Measurements from ENCODE around the gene SIK2. TPM values are rescaled to one million over a fixed set of nuclear protein-coding genes. Genes with fewer than 3 reads are reported as not detected.

SIK2 gene
- total RNA-seq, 4 donors from 2014 or later = 6.6 to 19.1 (median 16.2) TPM

GRCh38 chr11:111683806-111684205 lies 81.6 kb downstream of the SIK2 start:
- WGBS, 2 donors (ENCODE audit: low coverage in 1 of 2) = 88 to 96% methylated on average over 3 of the region's 3 CpGs

GRCh38 chr11:111684251-111684650 lies 82.0 kb downstream of the SIK2 start:
- Histone ChIP-seq H3K4me3 (no peak overlapping the region), H3K36me3 (peaks cover 0 to 13% (median 0%) of the 10 kb centered on the region in 4 donors), H3K9me3 (no peaks in the 10 kb centered on the region), H3K27ac (no peak overlapping the region), H3K27me3 (no peaks in the 10 kb centered on the region), H3K4me1 (no peaks in the 10 kb centered on the region)
- no peak for DNase-seq
- TF ChIP-seq POLR2A (IDR thresholded peaks at IDR 0.05) = no peak
- no peak for TF ChIP-seq EP300 (IDR thresholded peaks at IDR 0.05; ENCODE audit: low read depth)
- TF ChIP-seq CTCF (IDR thresholded peaks at IDR 0.05) = no peak
- no peak for TF ChIP-seq POLR2AphosphoS5 (IDR thresholded peaks at IDR 0.05)
- in situ Hi-C loops (cut with MboI; ENCODE audit: low pct_ligation_motif_present in 1 of 4, low pct_unique_long_range_greater_than_20kb in 1 of 4, low sequenced_read_pairs in 3 of 4) (no loop called here), intact Hi-C loops (cut with DNase I; ENCODE audit: low total_unique reads) (no loop called here)
- 94 to 100% methylated on average over 2 of the region's 2 CpGs for WGBS, 2 donors (ENCODE audit: low coverage in 1 of 2)

More at GRCh38 chr11:111683806-111684205, 81.6 kb downstream of the SIK2 start:
- Histone ChIP-seq H3K9me3 (no peaks in the 10 kb centered on the region), H3K4me3 (no peak overlapping the region), H3K36me3 (peaks cover 0 to 10% (median 0%) of the 10 kb centered on the region in 4 donors), H3K4me1 (no peaks in the 10 kb centered on the region), H3K27me3 (no peaks in the 10 kb centered on the region), H3K27ac (no peak overlapping the region)
- intact Hi-C loops (cut with DNase I; ENCODE audit: low total_unique reads) = no loop called here
- in situ Hi-C loops (cut with MboI; ENCODE audit: low pct_ligation_motif_present in 1 of 4, low pct_unique_long_range_greater_than_20kb in 1 of 4, low sequenced_read_pairs in 3 of 4) = no loop called here
- DNase-seq = no peak
- no peak for TF ChIP-seq EP300 (IDR thresholded peaks at IDR 0.05; ENCODE audit: low read depth)

- DNase-seq = no peak
- H3K36me3 ChIP-seq = peaks cover 0 to 16% (median 0%) of the 10 kb centered on the region in 4 donors
- H3K27ac ChIP-seq = no peak overlapping the region
- intact Hi-C loops (cut with DNase I; ENCODE audit: low total_unique reads) = no loop called here
- no peak overlapping the region for H3K4me3 ChIP-seq
- in situ Hi-C loops (cut with MboI; ENCODE audit: low pct_ligation_motif_present in 1 of 4, low pct_unique_long_range_greater_than_20kb in 1 of 4, low sequenced_read_pairs in 3 of 4) = no loop called here
- WGBS, 2 donors (ENCODE audit: low coverage in 1 of 2) = 94% methylated on average over 7 of the region's 7 CpGs
- H3K9me3 ChIP-seq = no peaks in the 10 kb centered on the region
- H3K27me3 ChIP-seq = no peaks in the 10 kb centered on the region
- H3K4me1 ChIP-seq = no peaks in the 10 kb centered on the region
- no peak for TF ChIP-seq POLR2A (IDR thresholded peaks at IDR 0.05)
- TF ChIP-seq EP300 (IDR thresholded peaks at IDR 0.05; ENCODE audit: low read depth) = no peak
- TF ChIP-seq CTCF (IDR thresholded peaks at IDR 0.05) = no peak
- no peak for TF ChIP-seq POLR2AphosphoS5 (IDR thresholded peaks at IDR 0.05)
These were observed 85.8 kb downstream of the SIK2 start for GRCh38 chr11:111688013-111688412.

GRCh38 chr11:111691176-111691575 lies 88.9 kb downstream of the SIK2 start:
- peaks cover 0 to 16% (median 0%) of the 10 kb centered on the region in 4 donors for H3K36me3 ChIP-seq
- no peaks in the 10 kb centered on the region for H3K9me3 ChIP-seq
- H3K4me3 ChIP-seq = no peak overlapping the region
- in situ Hi-C loops (cut with MboI; ENCODE audit: low pct_ligation_motif_present in 1 of 4, low pct_unique_long_range_greater_than_20kb in 1 of 4, low sequenced_read_pairs in 3 of 4) (no loop called here), intact Hi-C loops (cut with DNase I; ENCODE audit: low total_unique reads) (no loop called here)
- H3K4me1 ChIP-seq = peaks cover 0 to 5% (median 0%) of the 10 kb centered on the region in 4 donors
- H3K27ac ChIP-seq = no peak overlapping the region
- TF ChIP-seq EP300 (IDR thresholded peaks at IDR 0.05; ENCODE audit: low read depth) (no peak), CTCF (IDR thresholded peaks at IDR 0.05) (no peak), POLR2A (IDR thresholded peaks at IDR 0.05) (no peak), POLR2AphosphoS5 (IDR thresholded peaks at IDR 0.05) (no peak)
- no peaks in the 10 kb centered on the region for H3K27me3 ChIP-seq
- no peak for DNase-seq
- WGBS, 2 donors (ENCODE audit: low coverage in 1 of 2) = 90 to 95% methylated on average over 2 of the region's 2 CpGs

- in situ Hi-C loops (cut with MboI; ENCODE audit: low pct_ligation_motif_present in 1 of 4, low pct_unique_long_range_greater_than_20kb in 1 of 4, low sequenced_read_pairs in 3 of 4) (no loop called here), intact Hi-C loops (cut with DNase I; ENCODE audit: low total_unique reads) (no loop called here)
- no peak overlapping the region for H3K27ac ChIP-seq
- no peaks in the 10 kb centered on the region for H3K27me3 ChIP-seq
- no peak overlapping the region for H3K4me3 ChIP-seq
- 78 to 90% methylated on average over 3 of the region's 3 CpGs for WGBS, 2 donors (ENCODE audit: low coverage in 1 of 2)
- DNase-seq = no peak
- TF ChIP-seq EP300 (IDR thresholded peaks at IDR 0.05; ENCODE audit: low read depth) (no peak), POLR2AphosphoS5 (IDR thresholded peaks at IDR 0.05) (no peak), CTCF (IDR thresholded peaks at IDR 0.05) (no peak), POLR2A (IDR thresholded peaks at IDR 0.05) (no peak)
- peaks cover 0 to 16% (median 0%) of the 10 kb centered on the region in 4 donors for H3K36me3 ChIP-seq
- H3K4me1 ChIP-seq = peaks cover 0 to 5% (median 0%) of the 10 kb centered on the region in 4 donors
- H3K9me3 ChIP-seq = no peaks in the 10 kb centered on the region
These were observed 89.5 kb downstream of the SIK2 start for GRCh38 chr11:111691741-111692140.
